Endothelial cell of umbilical vein (primary cell): ENCODE measurements around the gene GPLD1. TPM values are rescaled to one million over a fixed set of nuclear protein-coding genes. Genes with fewer than 3 reads are reported as not detected.

Experiments
- BruUV-seq: library from RNA; stranded (reverse); fragments of 400-500 nt; replicated peaks from 2 replicates; lab custom pipeline; 2021; lab: Mats Ljungman, UMichigan
- CTCF ChIA-PET: fragments of 300-600, 350-600 bp; sonication (Branson Sonifier 250); formaldehyde crosslinking; loops from one replicate; lab custom pipeline; 2021; ENCODE audit warnings: antibody characterized with exemption, inconsistent platforms; lab: Charles Lee
- POLR2A ChIA-PET: fragments of 300-600, 350-600 bp; sonication (Branson Sonifier 250); formaldehyde crosslinking; loops from one replicate; lab custom pipeline; 2021; ENCODE audit warnings: antibody characterized with exemption, inconsistent platforms; lab: Charles Lee
- DNase-seq: peaks from one replicate; pipeline ENCODE4 v3.0.0-alpha.2; 2011; ENCODE audit warnings: low read depth, low spot score
- FAIRE-seq: peaks from 2 replicates; lab custom pipeline; 2011; peaks lifted over from hg19 to GRCh38; lab: Jason Lieb, UNC
- H2AFZ ChIP-seq: 2 replicates; pipeline ENCODE4 v1.6.0; 2012; ENCODE audit warnings: low read depth, low read length, control low read depth, inconsistent platforms
- H3K27ac ChIP-seq: 2 replicates; pipeline ENCODE4 v1.5.1; 2011; ENCODE audit warnings: low read depth, mild to moderate bottlenecking, control low read depth, low read length, moderate library complexity; ENCODE audit not compliant: insufficient read depth
- H3K27me3 ChIP-seq, 2 experiments: 2 replicates each; pipeline versions ENCODE4 v1.6.0 to v1.6.1; 2011; ENCODE audit warnings: low read length in 2 of 2, mixed read lengths in 1 of 2; ENCODE audit not compliant: control insufficient read depth in 2 of 2, insufficient read depth in 2 of 2
- H3K36me3 ChIP-seq, 2 experiments: 2 replicates in 1 of 2; 3 replicates in 1 of 2; pipeline ENCODE4 v1.5.1; 2011; ENCODE audit warnings: low read length in 2 of 2, mild to moderate bottlenecking in 1 of 2, moderate library complexity in 1 of 2; ENCODE audit not compliant: control insufficient read depth in 2 of 2, insufficient read depth in 2 of 2; ENCODE audit errors: extremely low read depth in 1 of 2
- H3K4me1 ChIP-seq: 3 replicates; pipeline ENCODE4 v1.5.1; 2011; ENCODE audit warnings: mild to moderate bottlenecking, low read length; ENCODE audit not compliant: control insufficient read depth, insufficient read depth; ENCODE audit errors: extremely low read depth
- H3K4me2 ChIP-seq: 2 replicates; pipeline ENCODE4 v1.6.1; 2011; ENCODE audit warnings: low read length, control low read depth, mixed read lengths; ENCODE audit not compliant: insufficient read depth
- H3K4me3 ChIP-seq, 3 experiments: fragments of 200-600 bp in 1 of 3; sonication (generic), shearing (Covaris generic) in 1 of 3; replicated peaks in 1 of 3; 2 replicates each; pipeline ENCODE4 v1.5.1; 2011 to 2016; ENCODE audit warnings: control low read depth in 3 of 3, low read length in 3 of 3, mild to moderate bottlenecking in 2 of 3, inconsistent platforms in 1 of 3, low read depth in 1 of 3, moderate library complexity in 1 of 3; ENCODE audit not compliant: insufficient read depth in 1 of 3
- H3K79me2 ChIP-seq: 2 replicates; pipeline ENCODE4 v1.6.0; 2012; ENCODE audit warnings: low read length, inconsistent platforms; ENCODE audit not compliant: control insufficient read depth, insufficient read depth
- H3K9ac ChIP-seq: replicated peaks from 2 replicates; pipeline ENCODE3; 2011; ENCODE audit warnings: low read length, control low read depth; ENCODE audit not compliant: insufficient read depth; ENCODE audit errors: extremely low read depth
- H3K9me1 ChIP-seq: replicated peaks from 3 replicates; pipeline ENCODE4 v1.6.0; 2011; ENCODE audit warnings: mild to moderate bottlenecking, low read length; ENCODE audit not compliant: control insufficient read depth, insufficient read depth; ENCODE audit errors: extremely low read depth
- H3K9me3 ChIP-seq: replicated peaks from 2 replicates; pipeline ENCODE4 v1.5.1; 2012; ENCODE audit warnings: low read length, inconsistent platforms; ENCODE audit not compliant: control insufficient read depth, insufficient read depth
- H4K20me1 ChIP-seq: replicated peaks from 2 replicates; pipeline ENCODE3; 2011; ENCODE audit warnings: mild to moderate bottlenecking, low read length; ENCODE audit not compliant: control insufficient read depth, insufficient read depth; ENCODE audit errors: extremely low read depth
- EZH2 ChIP-seq: IDR thresholded peaks from 2 replicates; pipeline ENCODE4 v1.6.1; 2012; ENCODE audit warnings: borderline replicate concordance, low read depth, mild to moderate bottlenecking, moderate library complexity, low read length, inconsistent platforms; ENCODE audit not compliant: severe bottlenecking
- FOS ChIP-seq: IDR thresholded peaks from 2 replicates; pipeline ENCODE4 v1.6.1; 2011; ENCODE audit warnings: mild to moderate bottlenecking, low read length, moderate library complexity, borderline replicate concordance; ENCODE audit not compliant: insufficient read depth
- GATA2 ChIP-seq: IDR thresholded peaks from 2 replicates; pipeline ENCODE4 v1.7.0; 2011; ENCODE audit warnings: low read depth, mild to moderate bottlenecking, moderate library complexity, mixed read lengths, low read length; ENCODE audit not compliant: insufficient read length, insufficient read depth
- JUN ChIP-seq: IDR thresholded peaks from 2 replicates; pipeline ENCODE4 v1.6.1; 2011; ENCODE audit warnings: borderline replicate concordance, low read depth; ENCODE audit not compliant: insufficient read length, insufficient read depth
- MYC ChIP-seq: IDR thresholded peaks from one replicate; pipeline ENCODE4 v1.6.1; 2011; ENCODE audit warnings: mild to moderate bottlenecking, low read depth, low read length
- POLR2A ChIP-seq: IDR thresholded peaks from 2 replicates; pipeline ENCODE4 v1.6.1; 2012; ENCODE audit warnings: low read depth, mild to moderate bottlenecking, control low read depth, low read length
- POLR2AphosphoS5 ChIP-seq: IDR thresholded peaks from 2 replicates; pipeline ENCODE4 v1.6.1; 2012; ENCODE audit warnings: low read depth, mild to moderate bottlenecking, control low read depth, low read length, moderate library complexity; ENCODE audit not compliant: insufficient read depth
- dilution Hi-C: fragments of 300-500 bp; cut with MboI; formaldehyde crosslinking; loops from one replicate; pipeline ENCODE4 v1.15.0; 2019; ENCODE audit warnings: low sequenced_read_pairs; ENCODE audit not compliant: extremely low pct_ligation_motif_present
- intact Hi-C: fragments of 100-400 bp; cut with micrococcal nuclease; formaldehyde crosslinking; loops from one replicate; pipeline ENCODE4 v1.10.0; 2022
- polyA plus RNA-seq, 4 experiments: library from polyadenylated mRNA; depleted of rRNA in 3 of 4; stranded (reverse) in 3 of 4; unstranded in 1 of 4; fragments of >200 nt; gene quantifications; 2 replicates each; pipeline versions ENCODE4 v1.2.1 to v1.2.3, GENCODE V29; 2011 to 2012; ENCODE audit warnings: missing spikeins in 1 of 4
- total RNA-seq: library from RNA; stranded (reverse); gene quantifications from 2 replicates; pipeline ENCODE4 v1.2.3, GENCODE V29; 2021
- TF ChIP-seq, protein P1 (sequence below), 2 donors: IDR thresholded peaks; 1 replicate in 1 of 2; 2 replicates in 1 of 2; pipeline ENCODE4 v1.5.1; 2011; ENCODE audit warnings: low read length in 2 of 2, mild to moderate bottlenecking in 2 of 2, moderate library complexity in 2 of 2, control low read depth in 1 of 2, inconsistent platforms in 1 of 2, low read depth in 1 of 2; ENCODE audit not compliant: insufficient read depth in 1 of 2; ENCODE audit errors: extremely low read depth in 1 of 2

The GPLD1 gene
- total and polyA plus RNA-seq, 2 donors (not counting 3 experiments of a cell fraction or from before 2014, with no cell fraction given): 0.03 to 0.53 TPM

DNA sequence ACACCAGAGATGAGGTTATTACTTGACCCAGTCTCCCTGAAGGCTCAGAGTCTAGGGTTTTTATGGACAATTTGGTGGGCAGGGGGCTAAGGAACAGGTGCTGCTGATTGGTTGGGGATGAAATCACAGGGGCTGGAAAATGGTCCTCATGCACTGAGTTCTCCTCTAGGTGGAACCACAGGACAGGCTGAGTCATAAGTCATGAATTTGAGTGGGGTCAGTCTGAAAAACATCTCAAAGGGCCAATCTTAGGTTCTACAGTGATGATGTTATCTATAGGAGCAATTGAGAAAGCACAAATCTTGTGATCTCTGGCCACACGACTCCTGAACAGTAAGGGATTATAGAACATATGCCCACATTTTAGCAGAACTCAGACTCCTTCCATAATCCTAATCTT is 92.6 kb downstream of the GPLD1 start:
- intact Hi-C loops: no loop called here
- DNase-seq: no peak
- Histone ChIP-seq H3K4me2 (no peak overlapping the region), H3K36me3 (no peaks in the 10 kb centered on the region), H3K79me2 (no peaks in the 10 kb centered on the region), H3K9me3 (no peaks in the 10 kb centered on the region), H3K27me3 (peaks cover 8 to 14% of the 10 kb centered on the region in 2 experiments), H3K27ac (no peak overlapping the region), H2AFZ (no peak overlapping the region), H3K4me1 (no peaks in the 10 kb centered on the region), H4K20me1 (no peaks in the 10 kb centered on the region), H3K4me3 (no peak overlapping the region), H3K9ac (no peak overlapping the region), H3K9me1 (no peaks in the 10 kb centered on the region)
- dilution Hi-C loops: no loop called here
- POLR2A ChIA-PET: no interaction called here
- CTCF ChIA-PET: no interaction called here
- BruUV-seq: no TSS peak
- no peak for FAIRE-seq
- TF ChIP-seq FOS: no peak

DNA sequence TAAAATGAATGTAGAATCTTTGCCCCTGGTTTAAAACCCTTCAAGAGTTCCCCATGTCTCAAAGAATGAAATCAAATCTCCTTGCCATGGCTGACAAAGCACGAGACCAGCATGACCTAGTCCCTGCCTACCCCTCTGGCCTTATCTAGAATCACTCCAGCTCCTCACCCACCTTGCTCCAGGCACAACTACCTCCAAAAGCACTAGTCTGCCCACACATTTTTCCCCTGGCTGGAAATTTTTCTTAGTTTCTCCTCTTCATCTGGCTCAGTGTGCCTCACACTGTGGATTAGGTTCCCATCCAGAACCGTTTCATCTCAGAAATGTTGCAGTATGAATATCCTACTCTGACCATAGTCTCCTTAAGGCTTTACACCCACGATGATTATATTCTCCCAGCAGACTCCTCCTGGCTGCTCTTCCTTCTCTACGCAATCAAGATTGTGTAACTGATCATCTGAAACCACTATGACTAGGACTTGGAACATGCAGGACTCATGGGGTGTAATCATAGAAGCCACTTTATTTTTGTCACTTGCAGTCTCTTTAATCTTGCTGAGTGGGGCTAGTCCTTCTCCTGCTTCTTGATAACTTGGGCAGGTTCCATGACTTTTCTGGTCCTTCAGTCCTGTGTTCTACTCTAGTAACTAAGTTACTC is 94.5 kb downstream of the GPLD1 start:
- no peaks in the 10 kb centered on the region for H3K36me3 ChIP-seq
- no peaks in the 10 kb centered on the region for H3K9me3 ChIP-seq
- H3K79me2 ChIP-seq: no peaks in the 10 kb centered on the region
- no peaks in the 10 kb centered on the region for H3K4me1 ChIP-seq
- TF ChIP-seq MYC (no peak), FOS (no peak), JUN (no peak), POLR2AphosphoS5 (no peak), GATA2 (no peak), POLR2A (no peak), EZH2 (no peak)
- TF ChIP-seq, protein P1, sequence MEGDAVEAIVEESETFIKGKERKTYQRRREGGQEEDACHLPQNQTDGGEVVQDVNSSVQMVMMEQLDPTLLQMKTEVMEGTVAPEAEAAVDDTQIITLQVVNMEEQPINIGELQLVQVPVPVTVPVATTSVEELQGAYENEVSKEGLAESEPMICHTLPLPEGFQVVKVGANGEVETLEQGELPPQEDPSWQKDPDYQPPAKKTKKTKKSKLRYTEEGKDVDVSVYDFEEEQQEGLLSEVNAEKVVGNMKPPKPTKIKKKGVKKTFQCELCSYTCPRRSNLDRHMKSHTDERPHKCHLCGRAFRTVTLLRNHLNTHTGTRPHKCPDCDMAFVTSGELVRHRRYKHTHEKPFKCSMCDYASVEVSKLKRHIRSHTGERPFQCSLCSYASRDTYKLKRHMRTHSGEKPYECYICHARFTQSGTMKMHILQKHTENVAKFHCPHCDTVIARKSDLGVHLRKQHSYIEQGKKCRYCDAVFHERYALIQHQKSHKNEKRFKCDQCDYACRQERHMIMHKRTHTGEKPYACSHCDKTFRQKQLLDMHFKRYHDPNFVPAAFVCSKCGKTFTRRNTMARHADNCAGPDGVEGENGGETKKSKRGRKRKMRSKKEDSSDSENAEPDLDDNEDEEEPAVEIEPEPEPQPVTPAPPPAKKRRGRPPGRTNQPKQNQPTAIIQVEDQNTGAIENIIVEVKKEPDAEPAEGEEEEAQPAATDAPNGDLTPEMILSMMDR (IDR thresholded peaks at IDR 0.05; ENCODE audit: extremely low read depth in 1 of 2, insufficient read depth in 1 of 2, low read depth in 1 of 2, low read length in 2 of 2): no peak
- dilution Hi-C loops: no loop called here
- intact Hi-C loops: no loop called here
- H2AFZ ChIP-seq: no peak overlapping the region
- no peaks in the 10 kb centered on the region for H3K9me1 ChIP-seq
- ChIA-PET CTCF (no interaction called here), POLR2A (no interaction called here)
- FAIRE-seq (no peak), DNase-seq (no peak)
- no peak overlapping the region for H3K4me2 ChIP-seq
- peaks cover 6 to 7% of the 10 kb centered on the region in 2 experiments for H3K27me3 ChIP-seq
- no peak overlapping the region for H3K4me3 ChIP-seq
- no peak overlapping the region for H3K9ac ChIP-seq
- no peaks in the 10 kb centered on the region for H4K20me1 ChIP-seq
- H3K27ac ChIP-seq: no peak overlapping the region
- BruUV-seq: no TSS peak
